NCI-H128 (cell line): ENCODE results near the gene RAD23B.

Experiments used
- DNase-seq: peaks from one replicate; lab custom pipeline; 2025; ENCODE audit not compliant: unreplicated experiment; lab: John Stamatoyannopoulos, UW

RAD23B gene

DNA sequence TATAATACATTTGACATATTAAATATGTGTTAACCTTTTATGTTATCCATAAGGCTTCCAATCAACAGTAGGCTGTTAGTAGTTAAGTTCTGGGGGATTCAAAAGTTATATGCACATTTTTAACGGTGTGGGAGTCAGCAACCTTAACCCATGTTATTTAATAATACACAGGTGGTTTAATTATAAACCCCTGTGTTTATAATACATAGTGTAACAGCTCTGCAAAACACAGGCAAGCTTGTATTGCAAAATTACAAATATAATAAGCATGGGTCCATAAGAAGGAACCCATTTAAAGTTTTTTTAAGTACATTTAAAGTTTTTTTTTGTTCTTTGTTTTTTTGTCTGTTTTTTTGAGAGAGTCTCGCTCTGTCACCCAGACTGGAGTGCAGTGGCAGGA is 14.5 kb upstream of the RAD23B start:
- DNase-seq: no peak

DNA sequence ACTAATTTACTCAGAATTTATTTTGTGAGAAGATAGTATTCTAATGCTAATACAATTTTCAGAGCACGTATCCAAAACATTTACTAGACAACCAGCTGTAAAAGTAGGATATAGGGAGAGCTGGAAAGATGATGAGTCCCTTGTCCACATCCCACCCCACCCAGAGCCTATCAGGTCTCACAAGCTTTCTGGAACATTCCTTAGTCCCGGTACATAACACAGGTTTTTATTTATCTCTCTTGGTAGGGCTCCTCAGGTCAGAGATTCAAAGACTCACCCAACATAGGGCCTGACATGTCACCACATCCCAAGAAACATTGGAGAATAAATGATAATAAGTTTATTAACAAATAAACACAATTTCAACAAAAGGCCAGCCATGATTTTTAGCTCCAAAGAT is 13.8 kb upstream of the RAD23B start:
- DNase-seq: no peak

DNA sequence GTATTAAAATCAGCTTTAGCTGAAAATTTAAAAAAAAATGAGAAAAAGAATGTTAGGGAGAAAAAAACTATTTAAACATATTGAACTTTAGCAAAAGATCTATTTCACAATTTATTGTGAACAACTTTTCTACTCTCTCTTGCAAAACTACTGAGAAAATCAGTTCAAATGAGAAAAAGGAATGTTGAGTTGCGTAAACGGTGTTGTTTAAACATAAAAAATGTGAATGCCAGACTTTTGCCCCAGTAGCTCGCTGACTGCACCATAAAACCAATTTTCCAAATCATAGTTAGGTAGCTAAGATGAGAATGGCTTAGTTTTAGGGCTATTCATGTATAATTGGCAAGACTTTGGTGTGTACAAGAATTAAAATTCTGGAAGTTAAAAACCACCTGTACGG is 13.4 kb upstream of the RAD23B start:
- no peak for DNase-seq

DNA sequence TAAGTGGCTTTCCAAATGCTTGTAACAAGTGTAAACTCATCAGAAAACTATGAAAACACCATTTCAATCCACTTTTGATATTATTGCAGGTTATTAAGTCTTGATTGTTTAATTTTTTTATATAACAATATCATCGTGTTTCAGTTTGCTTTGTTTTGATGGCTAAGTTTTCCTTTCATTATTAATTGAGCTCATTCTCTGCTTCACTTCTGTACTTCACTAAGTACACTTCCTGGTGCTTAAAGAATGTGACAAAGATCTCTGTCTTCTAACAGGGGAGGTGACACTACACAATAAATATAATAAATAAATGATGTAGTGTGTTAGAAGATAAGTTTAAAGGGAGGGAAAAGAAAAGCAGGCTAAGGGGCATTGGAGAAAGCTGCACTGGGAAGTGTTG is 13.0 kb upstream of the RAD23B start:
- DNase-seq: no peak

DNA sequence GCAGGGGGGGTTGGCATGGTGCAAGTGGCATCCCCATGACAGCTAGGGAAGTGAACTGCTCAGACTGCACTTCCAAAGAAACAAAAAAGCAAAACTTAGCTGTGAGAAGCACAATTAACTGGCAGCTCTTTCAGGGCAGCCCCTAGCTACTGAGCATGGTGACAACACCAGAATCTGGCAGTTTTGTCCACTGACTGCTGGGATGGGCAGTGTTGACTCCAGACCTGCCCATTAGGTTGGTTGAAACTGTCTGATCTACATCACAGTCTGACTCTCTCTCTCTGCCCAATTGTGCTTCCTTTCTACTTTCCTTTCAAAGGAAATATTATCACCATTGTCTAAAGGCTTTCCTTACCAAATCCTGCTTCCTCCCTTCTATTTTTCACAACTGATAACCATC is 12.5 kb upstream of the RAD23B start:
- DNase-seq: no peak

DNA sequence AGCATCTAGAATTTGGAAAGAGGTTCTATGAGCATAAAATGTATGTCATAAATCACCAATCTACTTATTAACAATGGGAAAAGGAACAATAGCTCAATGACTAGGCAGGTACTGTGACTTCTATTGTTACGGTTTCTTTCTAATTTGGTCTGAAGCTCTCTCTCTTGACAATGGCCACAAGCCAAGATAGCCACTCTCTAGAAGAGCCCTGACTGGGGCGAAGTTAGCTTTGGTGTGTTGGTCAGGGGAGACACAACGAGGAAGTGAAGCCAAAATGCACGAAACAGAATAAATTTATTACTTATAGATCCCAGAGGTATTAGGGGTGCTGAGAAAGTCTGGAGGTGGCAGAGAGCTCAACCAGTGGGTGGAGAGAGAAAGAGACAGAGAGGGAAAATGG is 9.4 kb upstream of the RAD23B start:
- no peak for DNase-seq

DNA sequence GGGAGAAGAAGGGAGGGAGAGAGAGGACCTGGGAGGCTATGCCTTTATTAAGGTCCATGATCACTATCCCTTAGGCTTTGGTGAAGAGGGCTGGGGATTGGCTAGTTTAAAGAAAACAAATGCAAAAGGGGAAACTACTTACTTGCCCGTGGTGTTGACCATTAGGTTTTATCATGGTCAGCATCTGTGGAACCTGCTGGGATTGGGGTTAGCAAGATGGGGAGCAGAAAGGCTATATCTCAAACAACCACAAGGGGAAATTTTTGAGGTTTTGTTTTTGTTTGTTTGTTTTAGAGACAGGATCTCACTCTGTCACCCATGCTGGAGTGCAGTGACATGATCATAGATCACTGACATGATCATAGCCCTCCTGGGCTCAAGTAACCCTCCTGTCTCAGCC is 9.0 kb upstream of the RAD23B start:
- DNase-seq: no peak

DNA sequence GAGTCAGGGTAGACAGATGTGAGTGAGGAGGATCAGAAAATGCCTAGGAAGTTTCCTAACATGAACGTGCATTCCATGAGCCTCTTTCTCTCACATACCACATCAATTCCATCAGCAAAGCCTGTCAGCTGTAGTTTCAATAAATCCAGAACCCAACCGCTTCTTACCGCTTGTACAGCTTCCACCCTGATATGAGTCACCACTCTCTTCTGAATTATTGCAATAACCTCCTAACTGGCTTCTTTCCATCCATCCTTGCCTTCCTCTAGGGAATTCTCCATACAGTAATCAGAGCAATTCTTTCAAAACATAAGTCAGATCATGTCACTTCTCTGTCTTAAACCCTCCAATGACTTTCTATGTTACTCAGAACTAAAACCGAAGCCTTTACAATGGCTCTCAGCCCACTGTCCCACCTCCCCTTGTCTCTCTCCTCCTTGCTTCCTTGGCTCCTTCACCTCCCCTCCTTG is 8.1 kb upstream of the RAD23B start:
- no peak for DNase-seq

DNA sequence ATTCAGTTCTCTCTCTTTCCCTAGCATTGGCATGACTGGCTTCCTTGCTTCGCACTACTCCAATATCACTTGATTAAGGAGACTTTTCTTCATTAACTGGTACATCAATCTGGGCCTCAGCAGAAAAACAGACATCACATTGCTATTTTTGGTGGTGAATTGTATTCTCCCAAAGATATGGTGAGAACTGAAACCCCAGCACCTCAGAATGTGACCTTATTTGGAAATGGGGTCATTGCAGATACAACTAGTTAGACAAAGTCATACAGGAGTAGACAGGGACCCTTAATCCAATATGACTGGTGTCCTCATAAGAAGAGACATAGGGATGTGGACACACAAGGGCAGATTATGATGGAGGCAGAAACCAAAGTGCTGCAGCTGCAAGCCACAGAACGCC is 7.5 kb upstream of the RAD23B start:
- DNase-seq: no peak

DNA sequence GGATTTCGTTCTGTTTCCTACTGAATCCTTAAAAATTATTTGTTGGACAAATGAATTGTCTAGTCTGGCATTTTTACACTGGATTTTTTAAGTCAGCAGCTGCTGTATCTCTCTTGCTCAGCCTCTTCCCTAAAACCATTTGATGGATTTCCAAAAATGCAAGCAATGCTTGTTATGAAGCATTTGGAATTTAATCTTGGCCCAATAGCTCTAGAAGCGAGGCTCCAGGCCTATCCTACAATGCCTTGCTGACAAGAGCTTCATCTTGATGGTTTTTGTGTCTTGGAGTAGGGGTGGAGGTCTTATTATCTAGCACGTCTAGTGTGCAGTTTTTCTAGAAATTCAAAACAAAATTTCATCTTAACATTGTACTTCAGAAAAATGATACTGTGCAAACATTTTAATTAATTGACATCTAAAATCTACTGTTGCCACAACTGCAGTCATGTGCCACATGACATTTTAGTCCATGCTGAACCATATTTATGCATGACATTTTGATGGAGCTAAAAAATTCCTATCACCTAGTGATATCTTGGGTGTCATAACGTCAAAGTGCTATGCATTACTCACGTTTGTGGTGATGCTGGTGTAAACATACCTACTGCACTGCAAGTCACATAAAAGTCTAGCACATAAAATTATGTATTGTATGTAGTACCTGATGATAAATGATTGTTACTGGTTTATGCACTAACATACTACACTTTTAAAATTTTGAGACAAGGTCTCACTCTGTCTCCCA is 5.9 kb upstream of the RAD23B start:
- DNase-seq: no peak

DNA sequence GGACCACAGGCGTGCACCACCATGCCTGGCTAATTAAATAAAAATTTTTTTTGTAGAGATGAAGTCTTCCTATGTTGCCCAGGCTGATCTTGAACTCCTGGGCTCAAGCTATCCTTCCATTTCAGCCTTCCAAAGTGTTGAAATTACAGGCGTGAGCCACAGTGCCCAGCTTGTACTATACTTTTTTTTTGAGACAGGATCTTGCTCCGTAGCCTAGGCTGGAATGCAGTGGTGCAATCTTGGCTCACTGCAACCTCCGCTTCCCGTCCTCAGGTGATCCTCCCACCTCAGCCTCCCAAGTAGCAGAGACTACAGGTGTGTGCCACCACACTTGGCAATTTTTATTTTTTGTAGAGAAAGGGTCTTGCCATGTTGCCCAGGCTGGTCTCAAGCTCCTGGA is 5.3 kb upstream of the RAD23B start:
- DNase-seq: no peak

DNA sequence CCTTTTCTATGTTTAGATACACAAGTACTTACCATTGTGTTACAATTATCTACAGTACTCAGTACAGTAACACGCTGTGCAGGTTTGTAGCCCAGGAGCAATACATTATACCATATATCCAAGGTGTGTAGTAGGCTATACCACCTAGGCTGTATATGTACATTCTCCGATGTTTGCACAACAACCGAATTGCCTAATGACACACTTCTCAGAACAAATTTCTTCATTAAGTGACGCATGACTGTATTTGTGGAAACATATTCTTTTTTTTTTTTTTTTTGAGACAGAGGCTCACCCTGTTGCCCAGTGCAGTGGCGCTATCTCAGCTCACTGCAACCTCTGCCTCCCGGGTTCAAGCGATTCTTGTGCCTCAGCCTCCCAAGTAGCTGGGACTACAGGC is 4.0 kb upstream of the RAD23B start:
- DNase-seq: no peak

DNA sequence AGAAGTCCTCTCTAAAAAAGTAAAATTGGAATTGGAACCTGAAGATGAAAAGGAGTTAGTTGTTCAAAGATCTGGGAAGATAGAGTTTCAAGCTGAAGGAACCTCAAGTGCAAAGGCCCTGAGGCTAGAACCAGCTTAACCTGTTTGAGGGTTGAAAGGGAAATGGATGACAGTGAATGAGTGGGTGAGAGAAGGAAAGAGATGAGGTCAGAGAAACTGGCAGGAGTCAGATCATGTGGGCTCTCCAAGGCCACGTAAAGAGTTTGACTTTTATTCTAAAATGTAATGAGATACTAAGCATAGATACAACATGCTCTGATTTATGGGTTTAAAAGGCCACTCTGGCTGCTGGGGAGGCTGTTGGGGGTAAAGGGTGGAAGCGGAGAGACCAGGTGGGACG is 2.5 kb upstream of the RAD23B start:
- DNase-seq: no peak

DNA sequence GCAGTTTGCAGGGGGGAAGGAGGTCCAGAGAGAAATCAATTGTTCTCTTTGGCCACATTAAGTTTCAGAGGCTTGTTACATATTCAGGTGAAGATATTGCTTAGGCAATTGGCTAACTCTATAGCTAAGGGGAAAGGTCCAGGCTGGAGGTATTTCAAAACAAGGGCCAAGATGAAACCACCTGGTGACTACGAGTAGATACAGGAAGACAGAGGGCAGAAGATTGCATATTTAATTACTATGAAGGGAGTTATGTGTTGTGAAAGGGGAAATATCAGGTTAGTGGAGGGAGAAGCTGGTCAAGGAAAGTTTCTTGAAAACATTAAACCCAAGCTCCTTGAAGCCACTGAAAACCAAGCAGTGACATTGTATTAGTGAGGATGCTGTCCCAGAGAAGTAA is 1.9 kb upstream of the RAD23B start:
- DNase-seq: no peak

DNA sequence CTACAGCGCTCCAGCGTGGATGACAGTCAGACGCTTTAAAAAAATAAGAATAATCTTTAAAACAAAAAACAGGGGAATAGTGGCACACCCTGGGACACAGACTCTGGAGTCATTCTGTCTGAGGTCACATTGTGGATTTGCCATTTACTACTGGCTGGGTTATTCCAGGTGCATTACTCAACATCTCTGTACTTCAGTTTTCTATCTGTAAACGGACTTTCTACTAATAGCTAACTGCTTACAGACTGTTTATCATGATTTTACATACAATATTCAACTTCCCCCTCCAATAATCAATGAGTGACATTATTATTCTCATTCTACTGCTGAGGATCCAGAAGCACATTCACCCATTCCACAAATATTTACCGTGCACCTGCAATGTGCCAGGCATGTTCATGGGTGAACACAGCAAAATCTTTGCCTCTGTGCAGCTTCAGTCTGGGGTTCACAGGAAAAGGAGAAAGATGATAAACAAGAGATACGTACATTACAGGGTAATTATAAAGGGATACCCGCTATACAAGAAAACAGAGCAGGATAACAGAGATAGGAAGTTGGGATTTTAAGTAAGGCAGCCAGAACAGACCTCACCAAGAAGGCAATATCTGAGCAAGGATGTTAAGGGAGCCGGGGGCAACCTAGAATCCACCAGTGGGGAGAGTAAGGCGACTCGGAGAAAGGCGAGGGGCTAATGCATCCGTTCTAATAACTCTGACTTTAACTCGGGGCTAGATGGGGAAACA is 984 bp upstream of the RAD23B start:
- no peak for DNase-seq

DNA sequence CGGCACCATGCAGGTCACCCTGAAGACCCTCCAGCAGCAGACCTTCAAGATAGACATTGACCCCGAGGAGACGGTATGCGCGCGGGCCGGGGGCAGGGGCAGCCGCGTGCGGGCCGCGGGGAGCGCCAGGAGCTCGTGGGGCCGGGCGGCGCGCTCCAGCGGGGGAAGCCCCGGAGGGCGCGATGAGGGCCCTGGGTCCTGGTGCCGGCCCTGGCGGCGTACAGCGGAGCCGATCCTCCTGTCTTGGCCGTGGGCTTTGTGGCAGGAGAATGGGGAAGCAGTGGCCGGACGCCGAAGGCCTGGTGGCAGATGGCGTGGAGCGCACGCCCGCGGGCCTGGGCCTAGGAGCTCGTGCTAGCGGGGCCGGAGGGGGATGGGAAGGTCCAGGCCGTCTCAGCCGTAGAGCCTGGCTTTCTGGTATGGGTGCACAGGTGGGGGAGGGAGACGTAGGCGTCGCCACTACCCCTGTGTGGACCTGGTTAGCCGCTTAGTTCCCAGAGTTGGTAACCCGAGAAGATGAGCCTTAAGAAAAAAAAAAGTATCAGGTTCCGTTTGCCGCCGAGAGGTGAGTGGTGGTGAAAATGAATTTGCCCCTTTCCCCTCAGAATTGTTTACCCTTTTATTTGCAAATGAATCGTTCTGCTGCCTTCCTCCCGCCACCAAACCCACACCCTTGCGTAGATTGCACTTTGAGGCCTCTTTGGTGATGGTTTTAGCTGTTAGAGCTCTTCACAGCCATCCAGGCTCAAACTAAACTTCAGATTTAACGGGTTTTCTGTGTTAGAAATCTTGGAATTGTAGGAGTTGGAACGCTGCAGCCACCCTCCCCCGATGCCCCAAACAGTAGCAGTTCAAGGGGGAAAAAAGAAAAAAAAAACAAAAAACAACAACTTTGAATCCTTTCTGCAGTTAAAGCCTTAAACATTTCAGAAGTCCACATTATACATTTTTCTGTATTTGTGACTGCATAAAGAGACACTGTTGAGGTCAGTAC is 841 bp downstream of the RAD23B start:
- peak; percentile 49 for DNase-seq

DNA sequence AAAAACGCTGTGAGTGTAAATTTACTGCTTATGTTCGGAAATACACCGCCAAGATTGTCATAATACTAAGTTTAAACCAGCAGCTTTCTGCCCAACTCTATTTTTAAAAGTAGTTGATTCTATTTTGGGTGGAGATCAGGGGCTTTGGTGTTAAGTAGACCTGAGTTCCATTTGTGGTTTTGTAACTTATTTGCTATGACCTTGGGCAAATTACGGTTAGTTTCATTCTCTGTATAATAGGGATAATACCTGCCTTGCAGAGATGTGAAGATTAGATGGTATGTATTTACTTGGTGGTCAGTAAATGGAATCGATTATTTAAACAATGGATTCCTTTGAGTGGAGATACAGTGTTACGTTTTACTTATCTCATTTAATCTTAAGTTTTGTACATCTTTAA is 1.6 kb downstream of the RAD23B start:
- no peak for DNase-seq

DNA sequence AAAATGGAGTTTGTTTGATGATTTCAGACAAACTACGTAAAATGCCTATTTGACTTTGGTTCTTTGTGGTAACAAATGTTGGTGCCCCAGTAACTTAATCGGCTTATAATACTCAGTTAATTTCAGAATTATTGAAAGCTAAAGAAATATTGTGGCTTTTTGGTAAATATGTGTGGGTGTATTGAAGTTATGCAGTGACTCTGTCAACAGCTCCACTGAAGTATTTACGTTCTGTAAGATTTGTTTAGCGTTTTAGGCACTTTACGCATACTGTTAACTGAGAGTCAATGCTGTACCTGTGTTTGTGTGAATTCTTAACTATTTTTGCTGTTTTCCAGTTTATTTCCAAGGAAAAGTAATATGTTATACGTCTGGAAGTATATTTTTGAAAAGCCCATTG is 2.2 kb downstream of the RAD23B start:
- DNase-seq: no peak

DNA sequence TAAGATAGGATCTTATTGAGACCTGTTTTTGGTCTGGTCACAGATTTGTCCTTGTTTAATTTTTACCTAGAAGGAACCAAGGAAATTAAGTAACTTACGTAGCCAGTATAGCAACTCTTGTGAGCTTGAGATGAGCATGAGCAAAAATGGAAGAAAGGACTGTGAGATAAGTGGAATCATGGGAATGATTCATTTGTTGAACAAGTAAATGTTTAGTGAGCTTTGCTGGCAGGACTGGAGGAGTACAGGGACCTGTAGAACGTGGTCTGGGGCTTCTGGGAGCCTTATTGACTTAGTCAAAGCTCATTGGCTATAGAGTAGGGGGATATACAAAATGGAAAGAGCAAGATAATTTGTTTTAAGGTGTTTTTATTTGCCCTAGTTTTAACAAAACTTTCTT is 3.0 kb downstream of the RAD23B start:
- no peak for DNase-seq

DNA sequence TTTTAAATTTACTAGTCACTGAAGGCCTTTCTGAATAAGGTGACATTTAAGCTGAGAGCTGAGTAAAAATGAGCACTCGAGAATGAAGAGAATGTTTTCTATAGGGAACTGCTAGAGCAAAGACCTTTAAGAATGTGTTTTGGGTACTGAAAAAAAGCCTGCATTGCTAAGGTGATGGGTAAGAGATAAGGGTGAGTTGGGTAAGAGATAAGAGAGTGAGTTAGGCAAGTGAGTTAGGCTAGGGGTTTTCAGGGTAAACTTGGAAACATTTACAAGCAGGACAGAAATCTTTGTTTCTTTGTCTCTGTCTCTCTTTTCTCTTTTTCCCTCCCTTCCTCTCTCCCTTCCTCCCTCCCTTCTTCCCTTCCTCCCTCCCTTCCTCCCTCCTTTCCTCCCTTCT is 5.6 kb downstream of the RAD23B start:
- no peak for DNase-seq

DNA sequence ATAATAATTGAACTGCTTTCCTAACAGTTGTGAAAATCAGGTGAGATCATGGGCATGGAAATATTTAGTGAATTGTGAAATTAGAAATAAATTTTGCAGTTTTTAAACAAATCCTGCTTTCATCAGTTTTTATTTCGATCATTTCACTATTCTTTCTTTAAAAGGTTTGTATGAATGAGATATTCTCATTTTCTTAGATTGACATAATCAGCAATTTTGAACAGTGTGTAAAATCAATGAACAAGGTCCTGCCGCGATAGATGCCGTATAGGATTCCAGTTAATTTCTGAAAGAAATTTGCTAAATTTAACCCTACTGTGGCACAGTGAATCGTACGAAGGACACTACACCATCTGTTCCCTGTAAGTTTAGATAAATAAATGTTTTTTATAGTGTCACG is 7.5 kb downstream of the RAD23B start:
- DNase-seq: no peak
